ENCODE data around the gene C1QL4.
"Not testable (repeated sequence)": the region's sequence is repeated elsewhere in the genome, so short reads cannot be mapped to it uniquely, and the experiment has no call there.

Gene C1QL4

GRCh38 chr12:49332891-49333371 is 4.1 kb downstream of the C1QL4 start:
- no peak for DNase-seq

- no peak for DNase-seq
Observed at GRCh38 chr12:49332441-49332861, 4.5 kb downstream of the C1QL4 start.

- peak; percentile 61 for DNase-seq
Observed at GRCh38 chr12:49331380-49332222, 5.4 kb downstream of the C1QL4 start.

- no peak for DNase-seq
Observed at GRCh38 chr12:49330631-49331379, 6.2 kb downstream of the C1QL4 start.

- DNase-seq: no peak
Observed at GRCh38 chr12:49330032-49330619, 6.9 kb downstream of the C1QL4 start.

GRCh38 chr12:49328816-49329215 is 8.2 kb downstream of the C1QL4 start:
- no peak for DNase-seq

- DNase-seq: no peak
Observed at GRCh38 chr12:49327887-49328286, 9.1 kb downstream of the C1QL4 start.

GRCh38 chr12:49327368-49327767 is 9.6 kb downstream of the C1QL4 start:
- no peak for DNase-seq

GRCh38 chr12:49325606-49326005 is 11.4 kb downstream of the C1QL4 start:
- no peak for DNase-seq

GRCh38 chr12:49323524-49324097 is 13.4 kb downstream of the C1QL4 start:
- DNase-seq: no peak

- DNase-seq: peak; percentile 99
Observed at GRCh38 chr12:49322708-49323523, 14.1 kb downstream of the C1QL4 start, which contains the start of gene TROAP. TROAP (plus strand) TSS chr12:49323255; CDS start chr12:49323609, 354 bp downstream.

- no peak for DNase-seq
Observed at GRCh38 chr12:49322367-49322707, 14.7 kb downstream of the C1QL4 start.

GRCh38 chr12:49320411-49321103 is 16.4 kb downstream of the C1QL4 start:
- not testable (repeated sequence) for DNase-seq

GRCh38 chr12:49317118-49317517 is 19.9 kb downstream of the C1QL4 start:
- not testable (repeated sequence) for DNase-seq

- no peak for DNase-seq
Observed at GRCh38 chr12:49314811-49315210, 22.2 kb downstream of the C1QL4 start.

- DNase-seq: not testable (repeated sequence)
Observed at GRCh38 chr12:49310451-49311000, 26.5 kb downstream of the C1QL4 start.

- no peak for DNase-seq
Observed at GRCh38 chr12:49309386-49309785, 27.6 kb downstream of the C1QL4 start.

GRCh38 chr12:49305762-49306510 is 31.1 kb downstream of the C1QL4 start:
- DNase-seq: no peak

- DNase-seq: peak; percentile 21
Observed at GRCh38 chr12:49304161-49304560, 32.8 kb downstream of the C1QL4 start.

GRCh38 chr12:49301760-49302159 is 35.2 kb downstream of the C1QL4 start:
- no peak for DNase-seq

Measured in fibroblast of skin of right biceps (primary cell).